CD14-positive monocyte (primary cell): ENCODE results near the gene RAD50. TPM values are rescaled to one million over a fixed set of nuclear protein-coding genes. Genes with fewer than 3 reads are reported as not detected.

Experiments used
- DNase-seq, 3 donors: peaks; one replicate each; pipeline ENCODE4 v3.0.0-alpha.2; 2011 to 2022
- H2AFZ ChIP-seq: 2 replicates; pipeline ENCODE4 v1.6.0; 2012; ENCODE audit warnings: mild to moderate bottlenecking, low read depth, low read length, inconsistent platforms; ENCODE audit not compliant: insufficient read depth, poor library complexity, severe bottlenecking
- H3K27ac ChIP-seq, 2 donors: 1 replicate in 1 of 2; 2 replicates in 1 of 2; pipeline ENCODE4 v1.5.1; 2012 to 2013; ENCODE audit warnings: low read length in 2 of 2, control low read depth in 1 of 2, inconsistent platforms in 1 of 2, low read depth in 1 of 2, mild to moderate bottlenecking in 1 of 2
- H3K27me3 ChIP-seq, 2 donors: one replicate each; pipeline versions ENCODE4 v1.6.0 to v1.6.1; 2011 to 2013; ENCODE audit warnings: low read length in 2 of 2; ENCODE audit not compliant: control insufficient read depth in 2 of 2, insufficient read depth in 2 of 2
- H3K36me3 ChIP-seq, 2 donors: replicated peaks in 1 of 2; 1 replicate in 1 of 2; 2 replicates in 1 of 2; pipeline versions ENCODE4 v1.5.1 to v1.6.1; 2012 to 2013; ENCODE audit warnings: low read length in 2 of 2, control low read depth in 1 of 2, inconsistent platforms in 1 of 2, mild to moderate bottlenecking in 1 of 2; ENCODE audit not compliant: insufficient read depth in 2 of 2, control insufficient read depth in 1 of 2
- H3K4me1 ChIP-seq, 2 donors: 1 replicate in 1 of 2; 2 replicates in 1 of 2; pipeline versions ENCODE4 v1.5.1 to v1.6.1; 2012 to 2013; ENCODE audit warnings: low read length in 2 of 2, control low read depth in 1 of 2, inconsistent platforms in 1 of 2, mild to moderate bottlenecking in 1 of 2, moderate library complexity in 1 of 2; ENCODE audit not compliant: insufficient read depth in 2 of 2, control insufficient read depth in 1 of 2
- H3K4me2 ChIP-seq: replicated peaks from 2 replicates; pipeline ENCODE3; 2012; ENCODE audit warnings: low read length, moderate library complexity, mild to moderate bottlenecking; ENCODE audit not compliant: poor library complexity, severe bottlenecking; ENCODE audit errors: extremely low read depth
- H3K4me3 ChIP-seq, 3 experiments: fragments of 200-600 bp in 1 of 3; sonication (generic) in 1 of 3; replicated peaks in 1 of 3; 1 replicate in 2 of 3; 2 replicates in 1 of 3; pipeline ENCODE4 v1.5.1; 2011 to 2013; ENCODE audit warnings: low read length in 3 of 3, mild to moderate bottlenecking in 3 of 3, control low read depth in 2 of 3, low read depth in 2 of 3, inconsistent platforms in 1 of 3, moderate library complexity in 1 of 3
- H3K79me2 ChIP-seq: 2 replicates; pipeline ENCODE4 v1.6.0; 2012; ENCODE audit warnings: mild to moderate bottlenecking, control low read depth, inconsistent platforms, low read length, moderate library complexity; ENCODE audit not compliant: insufficient read depth
- H3K9ac ChIP-seq: 2 replicates; pipeline ENCODE4 v1.6.0; 2017; ENCODE audit warnings: low read length, mild to moderate bottlenecking; ENCODE audit not compliant: insufficient read depth, poor library complexity, severe bottlenecking
- H3K9me3 ChIP-seq, 2 donors: replicated peaks in 1 of 2; 1 replicate in 1 of 2; 2 replicates in 1 of 2; pipeline versions ENCODE4 v1.5.1 to v1.6.1; 2012 to 2013; ENCODE audit warnings: low read length in 2 of 2, control low read depth in 1 of 2; ENCODE audit not compliant: control insufficient read depth in 1 of 2, insufficient read depth in 1 of 2
- H4K20me1 ChIP-seq: 2 replicates; pipeline ENCODE4 v1.6.0; 2012; ENCODE audit warnings: mild to moderate bottlenecking, low read length, control low read depth, moderate library complexity; ENCODE audit not compliant: insufficient read depth
- H3K27ac Mint-ChIP-seq, 7 donors: one replicate each; pipeline ENCODE4 v1.8.0; 2020; ENCODE audit warnings: mild to moderate bottlenecking in 7 of 7, mixed read lengths in 7 of 7, moderate library complexity in 6 of 7, inconsistent platforms in 2 of 7
- H3K27me3 Mint-ChIP-seq, 3 donors: one replicate each; pipeline ENCODE4 v1.8.0; 2021 to 2022; ENCODE audit warnings: low read depth in 3 of 3, mild to moderate bottlenecking in 3 of 3, mixed read lengths in 3 of 3, moderate library complexity in 3 of 3, inconsistent platforms in 1 of 3
- H3K36me3 Mint-ChIP-seq, 2 donors: one replicate each; pipeline ENCODE4 v1.8.0; 2020; ENCODE audit warnings: mixed read lengths in 2 of 2, inconsistent platforms in 1 of 2, mild to moderate bottlenecking in 1 of 2
- H3K4me1 Mint-ChIP-seq: one replicate; pipeline ENCODE4 v1.8.0; 2020; ENCODE audit warnings: mild to moderate bottlenecking, mixed read lengths
- H3K4me3 Mint-ChIP-seq, 2 donors: one replicate each; pipeline ENCODE4 v1.8.0; 2020; ENCODE audit warnings: mild to moderate bottlenecking in 2 of 2, mixed read lengths in 2 of 2, moderate library complexity in 1 of 2
- H3K9me3 Mint-ChIP-seq, 7 donors: one replicate each; pipeline ENCODE4 v1.8.0; 2020 to 2022; ENCODE audit warnings: mixed read lengths in 7 of 7, mild to moderate bottlenecking in 6 of 7, moderate library complexity in 6 of 7, inconsistent platforms in 2 of 7
- WGBS: methylation state at CpG from one replicate; pipeline ENCODE4 v1.1.5; 2013; ENCODE audit warnings: missing lambda C conversion rate; ENCODE audit not compliant: insufficient coverage; 5-methylcytosine and 5-hydroxymethylcytosine counted together
- intact Hi-C, 2 donors: fragments of 100-400 bp; cut with micrococcal nuclease; formaldehyde crosslinking; loops; one replicate each; pipeline versions ENCODE4 v1.15.0 to v1.15.1; 2023
- polyA plus RNA-seq, 3 donors: library from polyadenylated mRNA; depleted of rRNA in 1 of 3; unstranded in 2 of 3; stranded (reverse) in 1 of 3; fragments of 300-500 nt in 2 of 3; fragments of >200 nt in 1 of 3; fragmentation: Illumina TruSeq in 2 of 3; gene quantifications; 1 replicate in 2 of 3; 2 replicates in 1 of 3; pipeline ENCODE4 v1.2.3, GENCODE V29; 2012 to 2021
- TF ChIP-seq, protein P1 (sequence below): fragments of 200-600 bp; IDR thresholded peaks from one replicate; pipeline ENCODE4 v1.8.0; 2022; ENCODE audit warnings: antibody characterized with exemption, mild to moderate bottlenecking

RAD50 gene
- polyA plus RNA-seq, 3 donors, result 5.8 to 9.3 (median 8.2) TPM

DNA sequence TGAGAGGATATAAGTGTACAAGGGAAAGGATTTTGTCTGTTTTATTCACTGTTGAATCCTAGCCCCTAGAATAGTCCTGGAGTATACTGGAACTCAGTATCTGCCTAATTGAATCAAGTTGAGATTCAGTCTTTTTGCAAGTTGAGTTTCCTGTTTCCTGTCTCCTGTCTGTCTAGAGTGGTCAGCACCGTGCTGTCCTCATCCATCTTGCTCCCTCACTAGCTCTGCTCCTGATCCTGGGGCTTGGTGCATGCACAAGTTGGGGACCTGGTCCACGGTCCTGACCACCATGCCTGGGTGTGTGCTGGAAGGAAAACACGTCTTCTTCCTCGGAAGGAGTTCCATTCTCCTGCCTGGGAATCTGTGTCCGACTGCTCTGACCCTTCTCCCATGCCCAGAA is 16.6 kb upstream of the RAD50 start:
- H3K9ac ChIP-seq, result no peak overlapping the region
- no peaks in the 10 kb centered on the region for H3K36me3 ChIP-seq
- no peaks in the 10 kb centered on the region for H4K20me1 ChIP-seq
- intact Hi-C loops, result no loop called here
- no peaks in the 10 kb centered on the region for H3K4me1 ChIP-seq
- no peaks in the 10 kb centered on the region for H3K36me3 Mint-ChIP-seq
- no peak overlapping the region for H3K27ac ChIP-seq
- H3K27me3 ChIP-seq, result no peaks in the 10 kb centered on the region
- no peak overlapping the region for H3K27ac Mint-ChIP-seq
- WGBS, result 93% methylated on average over 4 of the region's 5 CpGs
- DNase-seq, result no peak
- no peaks in the 10 kb centered on the region for H3K79me2 ChIP-seq
- H3K9me3 Mint-ChIP-seq, result peaks cover 0 to 2% (median 0%) of the 10 kb centered on the region in 7 donors
- no peaks in the 10 kb centered on the region for H3K4me1 Mint-ChIP-seq
- no peak overlapping the region for H3K4me2 ChIP-seq
- peaks cover 3 to 6% (median 5%) of the 10 kb centered on the region in 3 donors for H3K27me3 Mint-ChIP-seq
- no peaks in the 10 kb centered on the region for H3K9me3 ChIP-seq
- no peak overlapping the region for H2AFZ ChIP-seq
- H3K4me3 ChIP-seq, result no peak overlapping the region
- H3K4me3 Mint-ChIP-seq, result no peak overlapping the region
- TF ChIP-seq, protein P1, sequence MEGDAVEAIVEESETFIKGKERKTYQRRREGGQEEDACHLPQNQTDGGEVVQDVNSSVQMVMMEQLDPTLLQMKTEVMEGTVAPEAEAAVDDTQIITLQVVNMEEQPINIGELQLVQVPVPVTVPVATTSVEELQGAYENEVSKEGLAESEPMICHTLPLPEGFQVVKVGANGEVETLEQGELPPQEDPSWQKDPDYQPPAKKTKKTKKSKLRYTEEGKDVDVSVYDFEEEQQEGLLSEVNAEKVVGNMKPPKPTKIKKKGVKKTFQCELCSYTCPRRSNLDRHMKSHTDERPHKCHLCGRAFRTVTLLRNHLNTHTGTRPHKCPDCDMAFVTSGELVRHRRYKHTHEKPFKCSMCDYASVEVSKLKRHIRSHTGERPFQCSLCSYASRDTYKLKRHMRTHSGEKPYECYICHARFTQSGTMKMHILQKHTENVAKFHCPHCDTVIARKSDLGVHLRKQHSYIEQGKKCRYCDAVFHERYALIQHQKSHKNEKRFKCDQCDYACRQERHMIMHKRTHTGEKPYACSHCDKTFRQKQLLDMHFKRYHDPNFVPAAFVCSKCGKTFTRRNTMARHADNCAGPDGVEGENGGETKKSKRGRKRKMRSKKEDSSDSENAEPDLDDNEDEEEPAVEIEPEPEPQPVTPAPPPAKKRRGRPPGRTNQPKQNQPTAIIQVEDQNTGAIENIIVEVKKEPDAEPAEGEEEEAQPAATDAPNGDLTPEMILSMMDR, result no peak

DNA sequence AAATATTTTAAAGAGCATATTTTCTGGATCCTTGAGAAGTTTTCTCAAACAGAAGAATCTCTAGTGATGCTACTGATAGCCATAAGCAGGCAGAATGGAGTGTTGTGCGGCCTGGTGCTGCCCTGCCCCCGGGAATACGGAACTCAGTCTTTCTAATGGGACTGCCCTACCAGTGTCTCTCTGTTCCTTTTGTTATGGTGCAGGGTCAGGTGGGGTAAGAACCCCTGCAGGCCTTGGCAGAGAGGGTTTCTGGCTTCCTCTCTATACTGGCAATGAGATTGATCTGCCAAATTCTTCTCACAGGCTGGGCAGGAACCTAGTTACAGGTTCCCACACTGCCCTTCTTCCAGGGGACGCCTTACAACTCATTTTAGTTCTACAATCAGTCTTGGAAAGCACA is 16.0 kb upstream of the RAD50 start:
- DNase-seq, result no peak
- no peak overlapping the region for H3K4me3 ChIP-seq
- H3K79me2 ChIP-seq, result no peaks in the 10 kb centered on the region
- WGBS, result 97% methylated on average over 4 of the region's 4 CpGs
- Mint-ChIP-seq H3K36me3 (no peaks in the 10 kb centered on the region), H3K4me1 (no peaks in the 10 kb centered on the region), H3K9me3 (peaks cover 0 to 2% (median 0%) of the 10 kb centered on the region in 7 donors), H3K4me3 (no peak overlapping the region), H3K27ac (no peak overlapping the region), H3K27me3 (peaks cover 3 to 5% (median 4%) of the 10 kb centered on the region in 3 donors)
- H3K9ac ChIP-seq, result no peak overlapping the region
- H3K4me1 ChIP-seq, result no peaks in the 10 kb centered on the region
- no peak overlapping the region for H3K4me2 ChIP-seq
- no peak overlapping the region for H3K27ac ChIP-seq
- no peaks in the 10 kb centered on the region for H3K27me3 ChIP-seq
- intact Hi-C loops, result no loop called here
- H3K9me3 ChIP-seq, result no peaks in the 10 kb centered on the region
- H3K36me3 ChIP-seq, result no peaks in the 10 kb centered on the region
- TF ChIP-seq, protein P1, result no peak
- no peaks in the 10 kb centered on the region for H4K20me1 ChIP-seq
- H2AFZ ChIP-seq, result no peak overlapping the region
